ENCODE measurements around the gene MAP2K5.

MAP2K5 gene

DNA sequence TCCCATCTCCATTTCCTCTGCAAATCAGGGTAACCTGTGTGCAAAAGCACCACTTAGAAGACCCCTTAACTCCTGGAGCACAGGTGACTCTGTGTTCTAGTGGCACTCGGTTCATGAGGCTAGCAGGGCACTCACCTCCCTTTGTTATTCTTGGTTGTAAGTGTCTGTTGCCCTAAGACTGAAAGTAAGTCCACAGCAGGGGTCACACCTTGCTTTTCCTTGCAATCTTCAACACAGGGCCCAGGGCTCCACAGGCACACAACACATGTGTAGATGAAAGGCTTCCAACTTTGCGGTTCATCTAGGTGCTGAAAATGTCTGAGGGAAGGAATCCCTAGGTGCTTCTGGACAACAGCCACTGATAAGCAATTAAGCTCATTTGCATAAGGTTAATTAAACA, 294.5 kb downstream of the MAP2K5 start:
- H3K27me3 ChIP-seq (ENCODE audit: low read depth, low read length) = peaks cover 42% of the 10 kb centered on the region
- no peak for TF ChIP-seq EZH2phosphoT487 (IDR thresholded peaks at IDR 0.05; ENCODE audit: low read depth)
- TF ChIP-seq, protein P1, sequence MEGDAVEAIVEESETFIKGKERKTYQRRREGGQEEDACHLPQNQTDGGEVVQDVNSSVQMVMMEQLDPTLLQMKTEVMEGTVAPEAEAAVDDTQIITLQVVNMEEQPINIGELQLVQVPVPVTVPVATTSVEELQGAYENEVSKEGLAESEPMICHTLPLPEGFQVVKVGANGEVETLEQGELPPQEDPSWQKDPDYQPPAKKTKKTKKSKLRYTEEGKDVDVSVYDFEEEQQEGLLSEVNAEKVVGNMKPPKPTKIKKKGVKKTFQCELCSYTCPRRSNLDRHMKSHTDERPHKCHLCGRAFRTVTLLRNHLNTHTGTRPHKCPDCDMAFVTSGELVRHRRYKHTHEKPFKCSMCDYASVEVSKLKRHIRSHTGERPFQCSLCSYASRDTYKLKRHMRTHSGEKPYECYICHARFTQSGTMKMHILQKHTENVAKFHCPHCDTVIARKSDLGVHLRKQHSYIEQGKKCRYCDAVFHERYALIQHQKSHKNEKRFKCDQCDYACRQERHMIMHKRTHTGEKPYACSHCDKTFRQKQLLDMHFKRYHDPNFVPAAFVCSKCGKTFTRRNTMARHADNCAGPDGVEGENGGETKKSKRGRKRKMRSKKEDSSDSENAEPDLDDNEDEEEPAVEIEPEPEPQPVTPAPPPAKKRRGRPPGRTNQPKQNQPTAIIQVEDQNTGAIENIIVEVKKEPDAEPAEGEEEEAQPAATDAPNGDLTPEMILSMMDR (IDR thresholded peaks at IDR 0.05; ENCODE audit: low read depth, low read length) = no peak
- no peak overlapping the region for H3K4me2 ChIP-seq (ENCODE audit: low read length)

DNA sequence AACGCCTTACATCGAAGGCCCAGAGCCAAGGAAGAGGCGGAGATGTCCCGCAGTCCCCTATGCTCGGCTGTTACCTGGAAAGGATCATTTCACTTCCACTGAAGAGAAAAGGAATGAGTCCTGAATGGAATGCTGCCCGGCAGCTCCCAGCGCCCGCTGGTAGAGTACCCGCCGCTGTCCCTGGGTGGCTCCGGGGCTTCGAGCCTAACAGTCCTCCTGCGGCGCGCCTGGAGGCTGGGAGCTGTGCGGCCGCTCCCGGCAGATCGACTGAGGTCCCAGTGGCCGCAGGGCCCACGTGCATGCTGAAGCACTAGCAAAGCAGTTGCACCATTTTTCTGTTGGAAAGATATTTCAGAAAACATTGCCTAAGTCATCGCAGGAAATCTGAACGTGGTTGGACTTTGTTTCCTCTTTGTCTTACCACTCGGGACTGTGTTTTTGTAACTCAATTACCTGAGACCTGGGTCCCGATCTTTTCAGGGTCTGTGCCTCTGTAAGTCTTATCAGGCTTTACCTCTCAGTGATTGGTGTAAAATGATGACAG, 296.4 kb downstream of the MAP2K5 start:
- TF ChIP-seq, protein P1 (IDR thresholded peaks at IDR 0.05; ENCODE audit: low read depth, low read length) = no peak
- TF ChIP-seq EZH2phosphoT487 (IDR thresholded peaks at IDR 0.05; ENCODE audit: low read depth) = no peak
- H3K9ac ChIP-seq (ENCODE audit: low read length) = peak overlapping the region; percentile 73
- no peaks in the 10 kb centered on the region for H4K20me1 ChIP-seq (ENCODE audit: insufficient read depth, low read length)
- peaks cover 18% of the 10 kb centered on the region for H3K4me1 ChIP-seq (ENCODE audit: low read length)
- no peak overlapping the region for H3K27ac ChIP-seq (ENCODE audit: low read length)
- peaks cover 24% of the 10 kb centered on the region for H3K27me3 ChIP-seq (ENCODE audit: low read depth, low read length)
- no peaks in the 10 kb centered on the region for H3K36me3 ChIP-seq (replicated peaks; ENCODE audit: low read depth, low read length)
- peak overlapping the region; percentile 85 for H3K4me3 ChIP-seq (ENCODE audit: low read length)
- H3K4me2 ChIP-seq (ENCODE audit: low read length) = peak overlapping the region; percentile 84
- H3K79me2 ChIP-seq (ENCODE audit: low read length) = no peaks in the 10 kb centered on the region
- H2AFZ ChIP-seq (ENCODE audit: low read depth, low read length) = peak overlapping the region; percentile 99
- no peaks in the 10 kb centered on the region for H3K9me3 ChIP-seq (ENCODE audit: insufficient read depth, low read length)

More for the DNA sequence above, 294.5 kb downstream of the MAP2K5 start:
- Histone ChIP-seq H3K9ac (ENCODE audit: low read length) (no peak overlapping the region), H3K36me3 (replicated peaks; ENCODE audit: low read depth, low read length) (no peaks in the 10 kb centered on the region), H3K9me3 (ENCODE audit: insufficient read depth, low read length) (no peaks in the 10 kb centered on the region), H3K4me3 (ENCODE audit: low read length) (no peak overlapping the region), H3K4me1 (ENCODE audit: low read length) (peaks cover 21% of the 10 kb centered on the region), H2AFZ (ENCODE audit: low read depth, low read length) (no peak overlapping the region), H3K27ac (ENCODE audit: low read length) (no peak overlapping the region), H3K79me2 (ENCODE audit: low read length) (no peaks in the 10 kb centered on the region), H4K20me1 (ENCODE audit: insufficient read depth, low read length) (no peaks in the 10 kb centered on the region)

DNA sequence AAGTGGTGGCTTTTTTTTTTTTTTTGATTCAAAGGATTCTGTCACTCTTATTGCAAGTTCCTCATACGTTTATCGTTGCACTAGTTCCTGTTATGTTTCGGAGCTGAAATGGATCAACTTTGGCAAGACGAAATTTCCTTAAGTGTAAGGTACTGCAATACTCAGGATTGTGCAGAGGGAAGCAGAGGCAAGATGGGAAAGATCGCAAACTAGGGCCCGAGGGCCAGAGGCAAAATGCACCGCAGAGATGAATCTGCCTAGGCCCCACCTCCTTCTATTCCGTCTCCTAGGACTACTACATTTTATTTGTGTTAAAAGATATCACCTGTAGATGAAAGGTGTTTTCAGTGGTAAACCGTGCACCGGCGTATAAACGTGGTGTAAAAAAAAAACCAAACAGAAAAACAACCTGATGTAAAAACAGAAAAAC, 297.0 kb downstream of the MAP2K5 start:
- Histone ChIP-seq H3K27me3 (ENCODE audit: low read depth, low read length) (peaks cover 21% of the 10 kb centered on the region), H3K4me2 (ENCODE audit: low read length) (peak overlapping the region; percentile 84), H3K27ac (ENCODE audit: low read length) (peak overlapping the region; percentile 85), H3K4me3 (ENCODE audit: low read length) (peak overlapping the region; percentile 85), H3K36me3 (replicated peaks; ENCODE audit: low read depth, low read length) (no peaks in the 10 kb centered on the region), H3K9ac (ENCODE audit: low read length) (peak overlapping the region; percentile 73), H3K79me2 (ENCODE audit: low read length) (no peaks in the 10 kb centered on the region), H3K9me3 (ENCODE audit: insufficient read depth, low read length) (no peaks in the 10 kb centered on the region), H3K4me1 (ENCODE audit: low read length) (peaks cover 18% of the 10 kb centered on the region), H2AFZ (ENCODE audit: low read depth, low read length) (peak overlapping the region; percentile 99), H4K20me1 (ENCODE audit: insufficient read depth, low read length) (no peaks in the 10 kb centered on the region)
- no peak for TF ChIP-seq EZH2phosphoT487 (IDR thresholded peaks at IDR 0.05; ENCODE audit: low read depth)
- TF ChIP-seq, protein P1 (IDR thresholded peaks at IDR 0.05; ENCODE audit: low read depth, low read length) = no peak

- TF ChIP-seq EZH2phosphoT487 (IDR thresholded peaks at IDR 0.05; ENCODE audit: low read depth) = no peak
- TF ChIP-seq, protein P1 (IDR thresholded peaks at IDR 0.05; ENCODE audit: low read depth, low read length) = no peak
- H3K27ac ChIP-seq (ENCODE audit: low read length) = peak within 1 kb of the TSS; percentile 85
- no peaks in the 10 kb centered on the region for H3K9me3 ChIP-seq (ENCODE audit: insufficient read depth, low read length)
- H3K79me2 ChIP-seq (ENCODE audit: low read length) = no peaks in the 10 kb centered on the region
- H2AFZ ChIP-seq (ENCODE audit: low read depth, low read length) = peak within 1 kb of the TSS; percentile 99
- peak within 1 kb of the TSS; percentile 96 for H3K4me2 ChIP-seq (ENCODE audit: low read length)
- peaks cover 17% of the 10 kb centered on the region for H3K27me3 ChIP-seq (ENCODE audit: low read depth, low read length)
- H3K36me3 ChIP-seq (replicated peaks; ENCODE audit: low read depth, low read length) = no peaks in the 10 kb centered on the region
- no peaks in the 10 kb centered on the region for H4K20me1 ChIP-seq (ENCODE audit: insufficient read depth, low read length)
- peak within 1 kb of the TSS; percentile 85 for H3K4me3 ChIP-seq (ENCODE audit: low read length)
- peak within 1 kb of the TSS; percentile 95 for H3K9ac ChIP-seq (ENCODE audit: low read length)
- peaks cover 13% of the 10 kb centered on the region for H3K4me1 ChIP-seq (ENCODE audit: low read length)
Observed at GRCh38 chr15:67839929-67840748, 297.6 kb downstream of the MAP2K5 start, which contains the start of gene RNU6-1. Gene RNU6-1, minus strand, starts transcription at chr15:67840045.

Data from OCI-LY3 (cell line).